Pancreas (tissue), 10 donors: ENCODE measurements around the gene CA5A. TPM values are rescaled to one million over a fixed set of nuclear protein-coding genes. Genes with fewer than 3 reads are reported as not detected.

Experiments used
- ATAC-seq, 4 donors: fragments of 200-7000 bp; cut with Tn5 transposase; one replicate each; pipeline versions ENCODE4 v1.8.0 to v1.9.1; 2020; ENCODE audit warnings: mild to moderate bottlenecking in 4 of 4, moderate library complexity in 4 of 4
- DNase-seq, 6 donors: peaks; one replicate each; pipeline ENCODE4 v3.0.0-alpha.2; 2020
- FAIRE-seq: peaks from 2 replicates; lab custom pipeline; 2012; peaks lifted over from hg19 to GRCh38; lab: Jason Lieb, UNC
- H3K27ac ChIP-seq, 4 donors: fragments of 200-600 bp; sonication (generic); 1 replicate in 3 of 4; 2 replicates in 1 of 4; pipeline versions ENCODE4 v1.5.0 to v1.8.0; 2020
- H3K27me3 ChIP-seq, 4 donors: fragments of 200-600 bp; one replicate each; pipeline ENCODE4 v1.8.0; 2021
- H3K36me3 ChIP-seq, 3 donors: fragments of 200-600 bp; sonication (generic) in 1 of 3; one replicate each; pipeline versions ENCODE4 v1.5.0 to v1.8.0; 2020 to 2021
- H3K4me1 ChIP-seq, 3 donors: fragments of 200-600 bp; one replicate each; pipeline ENCODE4 v1.8.0; 2021
- H3K4me3 ChIP-seq, 4 donors: fragments of 200-600 bp; sonication (generic) in 2 of 4; one replicate each; pipeline versions ENCODE4 v1.5.0 to v1.8.0; 2020 to 2021
- H3K9me3 ChIP-seq, 4 donors: fragments of 200-600 bp; one replicate each; pipeline ENCODE4 v1.8.0; 2021
- WGBS, 2 donors: extraction: QIAGEN DNeasy Blood & Tissue Kit; methylation state at CpG; one replicate each; pipeline ENCODE4 v1.1.7; 2013; 5-methylcytosine and 5-hydroxymethylcytosine counted together
- intact Hi-C, 3 donors: fragments of 100-400 bp; cut with DNase I; formaldehyde crosslinking; loops; one replicate each; pipeline versions ENCODE4 v1.11.1 to v1.14.2; 2022
- polyA plus RNA-seq, 2 donors: library from polyadenylated mRNA; stranded (reverse); fragments of 200-250 nt; gene quantifications; one replicate each; pipeline ENCODE4 v1.2.3, GENCODE V29; 2013
- total RNA-seq, 6 donors: library from RNA; stranded (reverse); fragmentation: NEBNext Ultra II Directional in 4 of 6; extraction: Animal tissue kit (Norgen Biotek cat#: 25700) in 4 of 6; gene quantifications; one replicate each; pipeline versions ENCODE4 v1.2.1 to v1.2.4, GENCODE V29; 2021 to 2023
- TF ChIP-seq, protein P1 (sequence below), 4 donors: fragments of 200-600 bp; sonication (generic) in 3 of 4; IDR thresholded peaks; one replicate each; pipeline versions ENCODE4 v1.5.0 to v1.8.0; 2021; ENCODE audit warnings: antibody characterized with exemption in 4 of 4
- donor health status: healthy with polysubstance abuse.
- donor health status: DM: no; HTN: no; CAD: no; lungs with moderate emphysema.
- donor health status: DM: no; HTN: no; CAD: no.
- donor health status: control.
- donor health status: control.
- donor health status: Bipolar disorder and iron deficiency.
- donor health status: DM: yes; HTN: yes; CAD: no.
- donor health status: DM: no; HTN: no; CAD: no.
- donor health status: DM: no; HTN: no; CAD: no.
- donor health status: DM: yes; HTN: yes; CAD: no.

The CA5A gene
- total and polyA plus RNA-seq, 8 donors = under 0.01 TPM; not detected in 6

DNA sequence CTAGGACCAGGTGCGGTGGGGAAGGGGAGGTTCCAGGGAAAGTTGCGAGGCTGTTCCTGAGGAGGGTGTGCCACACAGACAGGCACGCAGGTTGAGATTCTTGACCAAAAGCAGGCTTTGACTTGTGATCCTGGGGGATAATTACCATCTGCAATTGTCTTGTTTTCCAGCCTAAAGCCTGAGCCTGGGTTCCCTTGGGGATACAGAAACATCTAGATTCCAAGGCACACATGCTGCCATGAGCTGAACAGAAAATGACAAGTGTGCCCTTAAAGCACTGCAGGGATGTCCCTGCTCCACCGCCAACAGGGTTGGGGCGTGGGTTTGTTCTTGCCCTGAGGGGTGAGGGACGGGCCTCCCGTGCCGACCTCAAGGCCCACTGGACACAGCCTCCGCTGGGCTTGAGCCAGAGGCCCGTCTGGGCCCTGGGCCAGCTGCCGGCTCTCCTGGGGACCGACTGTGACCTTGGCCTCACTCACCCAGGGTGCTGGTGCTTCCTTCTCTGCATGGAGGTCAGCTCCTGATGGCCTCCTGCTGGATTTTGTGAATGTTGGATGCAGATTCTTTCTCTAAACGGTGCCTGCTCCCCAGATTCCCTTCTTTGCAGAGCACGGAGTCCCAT lies 14.0 kb downstream of the CA5A start:
- Histone ChIP-seq H3K36me3 (no peaks in the 10 kb centered on the region), H3K4me1 (peaks cover 4 to 12% (median 8%) of the 10 kb centered on the region in 3 donors), H3K9me3 (no peaks in the 10 kb centered on the region), H3K27me3 (no peaks in the 10 kb centered on the region), H3K4me3 (no peak overlapping the region), H3K27ac (peak overlapping the region in 3 of 4 donors; percentile 1 to 39 (median 16))
- FAIRE-seq = no peak
- WGBS, 2 donors = 33 to 39% methylated on average over 14 of the region's 14 CpGs
- TF ChIP-seq, protein P1, sequence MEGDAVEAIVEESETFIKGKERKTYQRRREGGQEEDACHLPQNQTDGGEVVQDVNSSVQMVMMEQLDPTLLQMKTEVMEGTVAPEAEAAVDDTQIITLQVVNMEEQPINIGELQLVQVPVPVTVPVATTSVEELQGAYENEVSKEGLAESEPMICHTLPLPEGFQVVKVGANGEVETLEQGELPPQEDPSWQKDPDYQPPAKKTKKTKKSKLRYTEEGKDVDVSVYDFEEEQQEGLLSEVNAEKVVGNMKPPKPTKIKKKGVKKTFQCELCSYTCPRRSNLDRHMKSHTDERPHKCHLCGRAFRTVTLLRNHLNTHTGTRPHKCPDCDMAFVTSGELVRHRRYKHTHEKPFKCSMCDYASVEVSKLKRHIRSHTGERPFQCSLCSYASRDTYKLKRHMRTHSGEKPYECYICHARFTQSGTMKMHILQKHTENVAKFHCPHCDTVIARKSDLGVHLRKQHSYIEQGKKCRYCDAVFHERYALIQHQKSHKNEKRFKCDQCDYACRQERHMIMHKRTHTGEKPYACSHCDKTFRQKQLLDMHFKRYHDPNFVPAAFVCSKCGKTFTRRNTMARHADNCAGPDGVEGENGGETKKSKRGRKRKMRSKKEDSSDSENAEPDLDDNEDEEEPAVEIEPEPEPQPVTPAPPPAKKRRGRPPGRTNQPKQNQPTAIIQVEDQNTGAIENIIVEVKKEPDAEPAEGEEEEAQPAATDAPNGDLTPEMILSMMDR (IDR thresholded peaks at IDR 0.05) = no peak
- ATAC-seq = peak in 3 of 4 donors; percentile 6 to 26 (median 9)
- intact Hi-C loops = no loop called here
- DNase-seq = peak in 4 of 6 donors; percentile 58 to 84 (median 69)

DNA sequence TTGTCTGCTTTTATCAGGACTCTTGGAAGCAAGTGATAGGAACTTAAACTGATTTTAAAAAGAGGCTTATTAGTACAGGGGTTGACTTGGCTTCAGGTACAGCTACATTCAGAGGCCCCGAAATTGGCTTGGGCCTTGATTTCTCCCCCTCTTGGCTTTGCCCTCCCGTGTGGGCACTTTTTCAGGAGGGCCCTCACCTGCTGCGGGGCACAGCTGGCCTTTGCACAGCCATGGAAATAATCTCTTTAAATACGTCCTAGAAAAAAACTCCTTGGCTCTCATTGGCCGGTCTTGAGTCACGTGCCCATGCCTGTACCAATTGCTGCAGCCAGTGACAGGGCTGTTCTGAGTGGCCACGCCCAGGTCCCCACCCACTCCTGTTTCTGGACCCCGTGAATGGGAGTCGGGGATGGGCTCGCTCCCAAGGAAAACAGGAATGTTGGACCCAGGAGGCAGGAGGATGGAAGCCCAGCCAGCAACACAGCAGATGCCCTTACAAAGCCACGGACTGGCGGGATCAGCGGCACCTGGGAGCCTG lies 15.0 kb downstream of the CA5A start:
- ATAC-seq = peak; percentile 48 to 74 (median 67)
- intact Hi-C loops = no loop called here
- H3K27ac ChIP-seq = no peak overlapping the region

DNA sequence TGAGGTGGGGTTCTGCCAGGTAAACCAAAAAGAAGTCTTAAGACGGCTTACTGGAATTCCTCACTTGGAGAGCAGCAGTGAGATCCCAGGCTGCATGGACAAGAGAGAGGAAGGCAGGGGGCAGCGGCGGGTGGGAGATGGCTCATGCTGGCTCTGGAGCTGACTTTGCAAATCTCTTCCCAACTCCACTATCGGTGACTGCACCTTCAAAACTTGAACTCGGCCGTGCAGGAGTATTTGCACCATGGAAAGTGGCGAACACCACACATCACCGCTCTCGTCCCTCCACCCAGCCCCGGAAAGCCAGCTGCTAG lies 16.7 kb downstream of the CA5A start:
- FAIRE-seq = no peak

More for the DNA sequence above, 15.0 kb downstream of the CA5A start:
- H3K4me3 ChIP-seq = no peak overlapping the region
- 41 to 53% methylated on average over 13 of the region's 13 CpGs for WGBS, 2 donors
- DNase-seq (peak in 5 of 6 donors; percentile 77 to 94 (median 88)), FAIRE-seq (no peak)
- H3K4me1 ChIP-seq = peaks cover 4 to 12% (median 8%) of the 10 kb centered on the region in 3 donors
- TF ChIP-seq, protein P1 (IDR thresholded peaks at IDR 0.05) = no peak
- no peaks in the 10 kb centered on the region for H3K36me3 ChIP-seq
- no peaks in the 10 kb centered on the region for H3K9me3 ChIP-seq
- H3K27me3 ChIP-seq = no peaks in the 10 kb centered on the region

DNA sequence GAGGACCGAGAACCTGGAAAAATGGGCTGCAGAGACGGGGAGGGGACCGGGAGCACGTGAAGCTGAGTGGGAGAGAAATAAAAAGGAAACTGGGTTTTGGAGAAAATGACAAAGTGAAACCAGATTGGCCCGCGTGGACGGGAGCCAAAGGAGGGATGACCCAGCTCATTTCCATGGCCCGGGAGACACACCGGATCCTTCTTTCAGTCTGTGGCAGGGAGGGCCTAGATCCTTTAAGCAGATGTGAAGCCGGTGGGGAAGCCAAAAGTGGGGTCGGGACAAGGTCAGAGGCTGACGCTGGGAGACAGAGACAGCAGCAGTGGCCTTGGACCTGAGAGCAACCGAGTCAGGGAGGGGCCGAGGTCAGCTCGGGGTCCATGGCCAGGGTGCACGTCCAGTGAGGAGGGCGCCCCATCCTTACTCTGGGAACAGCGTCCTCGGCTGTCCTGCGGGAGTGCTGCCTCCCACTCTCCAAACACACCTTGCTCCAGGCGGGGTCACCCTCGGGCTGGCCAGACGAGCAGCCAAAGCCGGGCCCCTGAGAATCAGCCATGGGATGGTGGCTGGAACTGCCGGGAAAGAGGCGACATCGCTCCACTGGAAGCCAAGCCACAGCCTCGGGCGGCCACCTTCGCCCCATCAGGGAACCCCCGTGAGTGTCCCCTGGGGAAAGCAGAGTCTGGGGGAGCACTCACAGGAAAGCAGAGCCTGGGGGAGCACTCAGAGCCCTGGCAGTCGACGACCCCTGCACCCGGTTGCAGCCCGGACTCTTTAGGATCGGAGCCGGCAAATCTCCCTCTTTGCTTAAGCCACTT lies 17.3 kb downstream of the CA5A start:
- no peak overlapping the region for H3K4me3 ChIP-seq
- H3K4me1 ChIP-seq = peaks cover 4 to 8% (median 8%) of the 10 kb centered on the region in 3 donors
- TF ChIP-seq, protein P1 (IDR thresholded peaks at IDR 0.05) = no peak
- no peaks in the 10 kb centered on the region for H3K36me3 ChIP-seq
- FAIRE-seq (no peak), ATAC-seq (peak in 1 of 4 donors; percentile 15), DNase-seq (peak in 1 of 6 donors; percentile 28)
- intact Hi-C loops = no loop called here
- H3K27me3 ChIP-seq = no peaks in the 10 kb centered on the region
- WGBS, 2 donors = 82 to 84% methylated on average over 37 of the region's 37 CpGs
- H3K27ac ChIP-seq = peak overlapping the region in 3 of 4 donors; percentile 33 to 44 (median 39)
- no peaks in the 10 kb centered on the region for H3K9me3 ChIP-seq

More for the DNA sequence above, 16.7 kb downstream of the CA5A start:
- Histone ChIP-seq H3K27me3 (no peaks in the 10 kb centered on the region), H3K9me3 (no peaks in the 10 kb centered on the region), H3K4me3 (no peak overlapping the region), H3K4me1 (peaks cover 4 to 8% (median 8%) of the 10 kb centered on the region in 3 donors), H3K36me3 (no peaks in the 10 kb centered on the region), H3K27ac (no peak overlapping the region)
- TF ChIP-seq, protein P1 (IDR thresholded peaks at IDR 0.05) = no peak
- no peak for ATAC-seq
- 90 to 95% methylated on average over 10 of the region's 10 CpGs for WGBS, 2 donors
- DNase-seq = no peak
- intact Hi-C loops = no loop called here
